Peyer's patch (tissue), 4 donors: ENCODE results near the gene RIC3.

Source experiments
- CTCF ChIP-seq, 6 experiments: fragments of 450-650 bp in 4 of 6; fragments of 200-600 bp in 2 of 6; sonication (generic) in 1 of 6; IDR thresholded peaks; one replicate each; pipeline ENCODE4 v1.5.1; 2017 to 2019; ENCODE audit warnings: antibody characterized with exemption in 6 of 6, mild to moderate bottlenecking in 3 of 6, moderate library complexity in 1 of 6
- POLR2A ChIP-seq, 2 donors: fragments of 450-650 bp; IDR thresholded peaks; one replicate each; pipeline ENCODE4 v1.5.1; 2017; ENCODE audit warnings: antibody characterized with exemption in 2 of 2, mild to moderate bottlenecking in 2 of 2, moderate library complexity in 2 of 2

DNA sequence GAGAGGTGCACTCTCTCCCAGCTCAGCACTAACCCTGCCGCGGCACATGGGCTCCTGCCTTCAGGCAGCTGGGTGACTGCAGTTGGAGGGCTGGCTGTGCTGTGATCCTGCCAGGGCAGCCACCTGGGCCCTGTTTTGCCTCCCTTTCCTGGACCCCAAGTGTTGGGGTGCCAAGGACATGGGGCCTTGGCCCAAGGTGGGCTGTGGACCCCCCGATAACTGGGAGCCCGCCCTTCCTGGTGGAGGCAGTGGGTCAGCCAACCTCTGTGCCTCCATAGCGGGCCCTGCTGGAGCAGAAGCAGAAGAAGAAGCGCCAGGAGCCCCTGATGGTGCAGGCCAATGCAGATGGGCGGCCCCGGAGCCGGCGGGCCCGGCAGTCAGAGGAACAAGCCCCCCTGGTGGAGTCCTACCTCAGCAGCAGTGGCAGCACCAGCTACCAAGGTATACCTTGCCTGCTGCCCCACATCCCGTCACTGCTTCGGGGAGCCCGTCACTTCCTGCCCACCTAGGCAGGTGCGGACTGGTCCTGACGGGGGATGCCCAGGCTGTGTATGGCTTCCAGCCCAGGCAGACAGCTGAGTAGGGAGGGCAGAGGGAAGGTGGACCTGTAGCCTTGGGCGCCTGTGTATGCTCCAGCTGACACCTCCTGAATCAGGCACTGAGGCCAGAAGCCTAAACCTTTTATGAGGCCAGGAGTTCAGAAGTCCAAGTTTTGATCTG lies 78.9 kb downstream of the RIC3 start:
- no peak for TF ChIP-seq POLR2A (IDR thresholded peaks at IDR 0.05)
- TF ChIP-seq CTCF (IDR thresholded peaks at IDR 0.05): no peak
